Posterior vena cava (tissue), 2 donors: ENCODE data around the gene CSNK1G2. TPM values are rescaled to one million over a fixed set of nuclear protein-coding genes. Genes with fewer than 3 reads are reported as not detected.
"Not testable (repeated sequence)": the region's sequence is repeated elsewhere in the genome, so short reads cannot be mapped to it uniquely, and the experiment has no call there.

Source experiments
- DNase-seq: peaks from one replicate; pipeline ENCODE4 v3.0.0-alpha.2; 2020; ENCODE audit warnings: low spot score
- intact Hi-C, 2 donors: fragments of 100-400 bp; cut with DNase I; formaldehyde crosslinking; loops; one replicate each; pipeline versions ENCODE4 v1.14.1 to v1.14.2; 2022 to 2023
- total RNA-seq, 2 donors: library from RNA; stranded (reverse); fragmentation: NEBNext Ultra II Directional; extraction: Animal tissue kit (Norgen Biotek cat#: 25700); gene quantifications; one replicate each; pipeline ENCODE4 v1.2.1, GENCODE V29; 2021
- donor health status: DM: yes; HTN: yes; CAD: no.
- donor health status: DM: yes; HTN: yes; CAD: no.

Gene CSNK1G2
- total RNA-seq, 2 donors from 2014 or later: 30.2 to 36.9 TPM

GRCh38 chr19:1979642-1980041 is 38.7 kb downstream of the CSNK1G2 start:
- intact Hi-C loops: loop anchor here in 1 of 2 donors (2.0 kb wide), 1 partner anchor 157 kb away; no protein-coding TSS in a partner anchor
- DNase-seq: no peak

GRCh38 chr19:1980091-1980808 is 39.3 kb downstream of the CSNK1G2 start:
- intact Hi-C loops: loop anchor here in 1 of 2 donors (2.0 kb wide), 1 partner anchor 157 kb away; no protein-coding TSS in a partner anchor
- no peak for DNase-seq

- intact Hi-C loops: loop anchor here in 1 of 2 donors (2.0 kb wide), 1 partner anchor 158 kb away; no protein-coding TSS in a partner anchor
Observed at GRCh38 chr19:1980809-1981181, 39.8 kb downstream of the CSNK1G2 start.

GRCh38 chr19:1981253-1981652 is 40.3 kb downstream of the CSNK1G2 start:
- intact Hi-C loops: loop anchor here in 1 of 2 donors (2.0 kb wide), 1 partner anchor 158 kb away; no protein-coding TSS in a partner anchor
- no peak for DNase-seq

More at GRCh38 chr19:1980809-1981181, 39.8 kb downstream of the CSNK1G2 start:
- no peak for DNase-seq

- DNase-seq: no peak
- intact Hi-C loops: no loop called here
Observed at GRCh38 chr19:1984357-1984756, 43.4 kb downstream of the CSNK1G2 start.

GRCh38 chr19:1985588-1986356 is 44.8 kb downstream of the CSNK1G2 start:
- intact Hi-C loops: no loop called here
- no peak for DNase-seq

GRCh38 chr19:1986357-1987162 is 45.6 kb downstream of the CSNK1G2 start:
- intact Hi-C loops: no loop called here
- no peak for DNase-seq

GRCh38 chr19:1987197-1988187 is 46.5 kb downstream of the CSNK1G2 start:
- intact Hi-C loops: no loop called here
- no peak for DNase-seq

- DNase-seq, intact Hi-C loops: not testable (repeated sequence)
Observed at GRCh38 chr19:1988464-1988863, 47.5 kb downstream of the CSNK1G2 start.

- intact Hi-C loops: no loop called here
- DNase-seq: no peak
Observed at GRCh38 chr19:1989513-1990229, 48.7 kb downstream of the CSNK1G2 start.

- intact Hi-C loops: no loop called here
- DNase-seq: no peak
Observed at GRCh38 chr19:1990230-1991017, 49.5 kb downstream of the CSNK1G2 start.

GRCh38 chr19:1991018-1991913 is 50.3 kb downstream of the CSNK1G2 start:
- intact Hi-C loops: no loop called here
- no peak for DNase-seq

GRCh38 chr19:1992759-1993260 is 51.8 kb downstream of the CSNK1G2 start:
- intact Hi-C loops: no loop called here

GRCh38 chr19:1997353-1998233 is 56.6 kb downstream of the CSNK1G2 start:
- DNase-seq: no peak
- intact Hi-C loops: no loop called here

More at GRCh38 chr19:1992759-1993260, 51.8 kb downstream of the CSNK1G2 start:
- DNase-seq: no peak
